ENCODE measurements around the gene SPECC1.

The SPECC1 gene

GRCh38 chr17:20280851-20281250 is 271.7 kb downstream of the SPECC1 start:
- no peak overlapping the region for H3K27ac ChIP-seq
- no peak for TF ChIP-seq CTCF (conservative IDR thresholded peaks at IDR 0.05; ENCODE audit: low read depth)
- ChIA-PET CTCF (no interaction called here), POLR2A (ENCODE audit: low non-redundant PET) (no interaction called here)
- no peak for DNase-seq (ENCODE audit: low spot score)

- no peak for DNase-seq (ENCODE audit: low spot score)
- POLR2A ChIA-PET (ENCODE audit: low non-redundant PET) = no interaction called here
- no peak for TF ChIP-seq CTCF (conservative IDR thresholded peaks at IDR 0.05; ENCODE audit: low read depth)
- no peak overlapping the region for H3K27ac ChIP-seq
- CTCF ChIA-PET = no interaction called here
Measured at GRCh38 chr17:20281860-20282259, 272.7 kb downstream of the SPECC1 start.

DNA sequence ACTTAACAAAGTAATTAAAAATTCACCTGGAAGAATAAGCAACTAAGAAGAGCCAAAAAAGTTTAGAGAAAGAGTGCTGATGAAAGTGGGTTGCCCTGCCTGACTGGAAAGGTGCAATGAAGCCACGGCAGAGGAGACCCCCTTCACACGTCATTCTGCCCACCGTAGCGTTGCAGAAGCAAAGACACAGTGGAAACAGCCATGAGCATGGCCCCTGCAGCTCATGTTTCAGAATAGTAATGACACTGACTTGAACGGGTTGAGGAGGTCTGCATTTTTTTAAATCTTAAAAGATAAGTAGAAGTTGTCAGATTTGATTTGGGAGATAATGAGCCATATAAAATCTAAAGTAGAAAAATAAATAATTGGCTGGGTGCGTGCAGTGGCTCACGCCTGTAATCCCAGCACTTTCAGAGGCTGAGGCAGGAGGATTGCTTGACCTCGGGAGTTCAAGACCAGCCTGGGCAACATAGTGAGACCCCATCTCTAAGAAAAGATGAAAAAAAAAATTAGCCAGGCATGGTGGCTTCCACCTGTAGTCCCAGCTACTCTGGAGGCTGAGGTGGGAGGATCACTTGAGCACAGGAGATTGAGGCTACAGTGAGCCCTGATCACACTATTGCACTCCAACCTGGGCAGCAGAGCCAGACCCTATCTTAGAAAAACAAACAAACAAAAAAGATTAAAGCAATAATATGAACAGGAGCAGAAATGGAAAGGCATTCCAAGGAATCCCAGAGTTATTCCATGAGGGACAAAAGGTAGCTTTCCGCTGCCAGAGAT is 273.6 kb downstream of the SPECC1 start:
- H3K27ac ChIP-seq = no peak overlapping the region
- POLR2A ChIA-PET (ENCODE audit: low non-redundant PET) = no interaction called here
- DNase-seq (ENCODE audit: low spot score) = no peak
- CTCF ChIA-PET = no interaction called here
- no peak for TF ChIP-seq CTCF (conservative IDR thresholded peaks at IDR 0.05; ENCODE audit: low read depth)

DNA sequence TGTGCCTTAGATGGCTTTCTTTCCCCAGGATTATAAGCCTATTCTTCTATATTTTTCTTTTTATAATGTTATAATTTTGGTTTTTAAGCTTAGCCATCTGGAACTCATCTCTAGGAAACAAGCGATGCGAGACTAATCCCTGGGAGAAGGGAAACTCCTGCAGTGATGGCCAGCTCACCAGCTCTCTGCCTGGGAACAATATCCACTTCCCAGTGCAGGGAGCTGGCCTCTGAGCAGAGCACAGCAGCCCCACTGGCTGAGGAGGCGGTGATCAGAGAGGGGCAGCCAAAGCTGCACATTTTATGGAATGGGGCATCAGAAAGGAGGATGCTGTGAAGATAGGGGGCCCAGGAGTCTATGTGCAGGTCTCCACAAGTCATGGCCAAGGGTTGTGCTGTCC is 274.9 kb downstream of the SPECC1 start:
- TF ChIP-seq CTCF (conservative IDR thresholded peaks at IDR 0.05; ENCODE audit: low read depth) = no peak
- DNase-seq (ENCODE audit: low spot score) = no peak
- H3K27ac ChIP-seq = no peak overlapping the region
- ChIA-PET CTCF (interaction anchor here (0.6 to 0.7 kb wide), 3 partner anchors 12 to 921 kb away, joined by 3 to 7 read pairs (median 5); partner anchors contain the start of gene B9D1), POLR2A (ENCODE audit: low non-redundant PET) (no interaction called here)

- POLR2A ChIA-PET (ENCODE audit: low non-redundant PET) = no interaction called here
- H3K27ac ChIP-seq = no peak overlapping the region
Measured at GRCh38 chr17:20284570-20285295, 275.6 kb downstream of the SPECC1 start.

GRCh38 chr17:20289984-20290383 is 280.8 kb downstream of the SPECC1 start:
- TF ChIP-seq CTCF (conservative IDR thresholded peaks at IDR 0.05; ENCODE audit: low read depth) = no peak
- POLR2A ChIA-PET (ENCODE audit: low non-redundant PET) = no interaction called here
- no peak overlapping the region for H3K27ac ChIP-seq
- no peak for DNase-seq (ENCODE audit: low spot score)
- CTCF ChIA-PET = no interaction called here

More at GRCh38 chr17:20284570-20285295, 275.6 kb downstream of the SPECC1 start:
- DNase-seq (ENCODE audit: low spot score) = no peak
- no peak for TF ChIP-seq CTCF (conservative IDR thresholded peaks at IDR 0.05; ENCODE audit: low read depth)
- CTCF ChIA-PET = interaction anchor here (0.6 to 0.7 kb wide), 2 partner anchors 13 to 922 kb away, joined by 3 to 5 read pairs; partner anchors contain the start of gene B9D1

Data from RWPE1 (cell line).